ENCODE measurements around the gene ATP11A.

ATP11A gene

DNA sequence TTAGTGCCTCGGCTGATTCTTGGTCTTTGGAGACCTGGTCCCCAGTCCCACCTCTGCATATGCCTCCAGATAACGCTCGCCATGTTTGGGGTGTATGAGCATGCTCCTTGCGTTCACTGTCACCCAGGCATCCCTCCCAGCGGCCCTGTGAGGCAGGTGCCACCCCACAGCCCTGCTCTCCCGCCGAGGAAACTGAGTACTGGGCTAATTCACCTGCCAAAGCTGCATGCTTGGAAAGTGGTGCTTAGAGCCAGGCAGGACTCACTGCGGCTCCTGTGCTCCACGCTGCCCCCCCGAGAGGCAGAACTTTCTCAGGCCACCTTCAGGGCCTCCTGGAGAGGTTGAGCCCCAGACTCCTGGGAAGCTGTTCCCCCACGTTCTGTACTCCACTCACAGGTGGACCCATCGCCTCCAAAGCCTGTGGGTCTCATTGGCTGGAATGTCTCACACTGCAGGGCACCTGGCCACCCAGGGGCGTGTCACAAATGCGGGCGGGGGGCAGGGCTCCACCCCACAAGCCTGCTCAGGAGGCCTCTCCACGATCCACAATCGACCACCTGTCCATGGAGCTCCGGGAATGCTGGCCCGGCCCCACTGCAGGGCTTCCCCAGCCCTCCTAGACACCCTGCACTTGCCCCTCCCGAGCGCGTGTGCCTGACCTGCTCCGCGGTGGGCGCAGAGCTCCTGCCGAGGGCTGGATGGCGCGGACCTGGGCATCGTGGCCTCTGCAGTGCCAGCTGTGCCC is 64.6 kb downstream of the ATP11A start:
- Histone ChIP-seq H4K5ac (ENCODE audit: low read length) (no peak overlapping the region), H2AK5ac (ENCODE audit: low read length) (no peak overlapping the region), H3K18ac (ENCODE audit: low read length) (no peak overlapping the region), H2BK120ac (ENCODE audit: low read depth, low read length) (no peak overlapping the region), H3K4me1 (ENCODE audit: control insufficient read depth, low read depth, low read length) (no peaks in the 10 kb centered on the region), H3K9ac (ENCODE audit: low read length) (no peak overlapping the region), H3K27ac (ENCODE audit: low read depth, low read length) (no peak overlapping the region), H3K4me2 (ENCODE audit: low read length) (no peak overlapping the region), H3K4ac (ENCODE audit: low read depth, low read length) (no peak overlapping the region), H3K56ac (ENCODE audit: low read length) (no peak overlapping the region), H2BK15ac (replicated peaks; ENCODE audit: low read depth) (no peak overlapping the region), H3K36me3 (ENCODE audit: control insufficient read depth, insufficient read depth, low read length) (no peaks in the 10 kb centered on the region), H4K8ac (ENCODE audit: low read depth, low read length) (no peak overlapping the region), H3K79me1 (ENCODE audit: low read length) (peaks cover 7% of the 10 kb centered on the region), H3K4me3 (ENCODE audit: low read length) (no peak overlapping the region), H3K79me2 (ENCODE audit: control insufficient read depth, insufficient read depth, low read length) (no peaks in the 10 kb centered on the region), H3K23ac (ENCODE audit: low read length) (no peak overlapping the region), H2BK5ac (ENCODE audit: low read length) (no peak overlapping the region), H3K27me3 (ENCODE audit: insufficient read depth, low read length, poor library complexity) (no peaks in the 10 kb centered on the region)
- WGBS (ENCODE audit: extremely low coverage, insufficient coverage, low lambda C conversion rate), result no CpG with 5 or more reads among the region's 29 CpGs
- no peak for DNase-seq

GRCh38 chr13:112755331-112755730 is 65.5 kb downstream of the ATP11A start:
- no peak overlapping the region for H3K4me2 ChIP-seq (ENCODE audit: low read length)
- no peak overlapping the region for H4K5ac ChIP-seq (ENCODE audit: low read length)
- no peaks in the 10 kb centered on the region for H3K27me3 ChIP-seq (ENCODE audit: insufficient read depth, low read length, poor library complexity)
- H3K36me3 ChIP-seq (ENCODE audit: control insufficient read depth, insufficient read depth, low read length), result no peaks in the 10 kb centered on the region
- H3K4me1 ChIP-seq (ENCODE audit: control insufficient read depth, low read depth, low read length), result no peaks in the 10 kb centered on the region
- H3K4me3 ChIP-seq (ENCODE audit: low read length), result no peak overlapping the region
- H3K56ac ChIP-seq (ENCODE audit: low read length), result no peak overlapping the region
- H3K9ac ChIP-seq (ENCODE audit: low read length), result no peak overlapping the region
- H4K8ac ChIP-seq (ENCODE audit: low read depth, low read length), result no peak overlapping the region
- no peak overlapping the region for H2BK15ac ChIP-seq (replicated peaks; ENCODE audit: low read depth)
- no peak overlapping the region for H2AK5ac ChIP-seq (ENCODE audit: low read length)
- no peak overlapping the region for H3K23ac ChIP-seq (ENCODE audit: low read length)
- no CpG with 5 or more reads among the region's 15 CpGs for WGBS (ENCODE audit: extremely low coverage, insufficient coverage, low lambda C conversion rate)
- no peak for DNase-seq
- H3K79me2 ChIP-seq (ENCODE audit: control insufficient read depth, insufficient read depth, low read length), result no peaks in the 10 kb centered on the region
- H3K27ac ChIP-seq (ENCODE audit: low read depth, low read length), result no peak overlapping the region
- peaks cover 9% of the 10 kb centered on the region for H3K79me1 ChIP-seq (ENCODE audit: low read length)
- no peak overlapping the region for H3K4ac ChIP-seq (ENCODE audit: low read depth, low read length)
- no peak overlapping the region for H2BK5ac ChIP-seq (ENCODE audit: low read length)
- no peak overlapping the region for H2BK120ac ChIP-seq (ENCODE audit: low read depth, low read length)
- no peak overlapping the region for H3K18ac ChIP-seq (ENCODE audit: low read length)

GRCh38 chr13:112756081-112756480 is 66.2 kb downstream of the ATP11A start:
- no peak overlapping the region for H3K56ac ChIP-seq (ENCODE audit: low read length)
- no peak overlapping the region for H4K5ac ChIP-seq (ENCODE audit: low read length)
- no peaks in the 10 kb centered on the region for H3K36me3 ChIP-seq (ENCODE audit: control insufficient read depth, insufficient read depth, low read length)
- no peaks in the 10 kb centered on the region for H3K27me3 ChIP-seq (ENCODE audit: insufficient read depth, low read length, poor library complexity)
- no peak overlapping the region for H3K4ac ChIP-seq (ENCODE audit: low read depth, low read length)
- no peaks in the 10 kb centered on the region for H3K79me2 ChIP-seq (ENCODE audit: control insufficient read depth, insufficient read depth, low read length)
- no peak for DNase-seq
- peaks cover 9% of the 10 kb centered on the region for H3K79me1 ChIP-seq (ENCODE audit: low read length)
- no peak overlapping the region for H3K4me2 ChIP-seq (ENCODE audit: low read length)
- no peak overlapping the region for H3K9ac ChIP-seq (ENCODE audit: low read length)
- no peaks in the 10 kb centered on the region for H3K4me1 ChIP-seq (ENCODE audit: control insufficient read depth, low read depth, low read length)
- no peak overlapping the region for H3K4me3 ChIP-seq (ENCODE audit: low read length)
- no peak overlapping the region for H4K8ac ChIP-seq (ENCODE audit: low read depth, low read length)
- peak overlapping the region; percentile 15 for H3K23ac ChIP-seq (ENCODE audit: low read length)
- WGBS (ENCODE audit: extremely low coverage, insufficient coverage, low lambda C conversion rate), result no CpG with 5 or more reads among the region's 7 CpGs
- H2BK5ac ChIP-seq (ENCODE audit: low read length), result no peak overlapping the region
- H2AK5ac ChIP-seq (ENCODE audit: low read length), result no peak overlapping the region
- H3K18ac ChIP-seq (ENCODE audit: low read length), result no peak overlapping the region
- H2BK120ac ChIP-seq (ENCODE audit: low read depth, low read length), result no peak overlapping the region
- H3K27ac ChIP-seq (ENCODE audit: low read depth, low read length), result no peak overlapping the region
- no peak overlapping the region for H2BK15ac ChIP-seq (replicated peaks; ENCODE audit: low read depth)

GRCh38 chr13:112756511-112756966 is 66.7 kb downstream of the ATP11A start:
- WGBS (ENCODE audit: extremely low coverage, insufficient coverage, low lambda C conversion rate), result no CpG with 5 or more reads among the region's 20 CpGs
- Histone ChIP-seq H3K56ac (ENCODE audit: low read length) (no peak overlapping the region), H4K5ac (ENCODE audit: low read length) (no peak overlapping the region), H4K8ac (ENCODE audit: low read depth, low read length) (no peak overlapping the region), H2AK5ac (ENCODE audit: low read length) (no peak overlapping the region), H2BK120ac (ENCODE audit: low read depth, low read length) (no peak overlapping the region), H3K4me3 (ENCODE audit: low read length) (no peak overlapping the region), H3K9ac (ENCODE audit: low read length) (no peak overlapping the region), H3K27ac (ENCODE audit: low read depth, low read length) (no peak overlapping the region), H3K18ac (ENCODE audit: low read length) (no peak overlapping the region), H3K4ac (ENCODE audit: low read depth, low read length) (no peak overlapping the region), H3K36me3 (ENCODE audit: control insufficient read depth, insufficient read depth, low read length) (no peaks in the 10 kb centered on the region), H3K23ac (ENCODE audit: low read length) (peak overlapping the region; percentile 15), H3K27me3 (ENCODE audit: insufficient read depth, low read length, poor library complexity) (no peaks in the 10 kb centered on the region), H3K79me1 (ENCODE audit: low read length) (peaks cover 9% of the 10 kb centered on the region), H2BK5ac (ENCODE audit: low read length) (no peak overlapping the region), H2BK15ac (replicated peaks; ENCODE audit: low read depth) (no peak overlapping the region), H3K79me2 (ENCODE audit: control insufficient read depth, insufficient read depth, low read length) (no peaks in the 10 kb centered on the region), H3K4me2 (ENCODE audit: low read length) (no peak overlapping the region), H3K4me1 (ENCODE audit: control insufficient read depth, low read depth, low read length) (no peaks in the 10 kb centered on the region)
- DNase-seq, result no peak

DNA sequence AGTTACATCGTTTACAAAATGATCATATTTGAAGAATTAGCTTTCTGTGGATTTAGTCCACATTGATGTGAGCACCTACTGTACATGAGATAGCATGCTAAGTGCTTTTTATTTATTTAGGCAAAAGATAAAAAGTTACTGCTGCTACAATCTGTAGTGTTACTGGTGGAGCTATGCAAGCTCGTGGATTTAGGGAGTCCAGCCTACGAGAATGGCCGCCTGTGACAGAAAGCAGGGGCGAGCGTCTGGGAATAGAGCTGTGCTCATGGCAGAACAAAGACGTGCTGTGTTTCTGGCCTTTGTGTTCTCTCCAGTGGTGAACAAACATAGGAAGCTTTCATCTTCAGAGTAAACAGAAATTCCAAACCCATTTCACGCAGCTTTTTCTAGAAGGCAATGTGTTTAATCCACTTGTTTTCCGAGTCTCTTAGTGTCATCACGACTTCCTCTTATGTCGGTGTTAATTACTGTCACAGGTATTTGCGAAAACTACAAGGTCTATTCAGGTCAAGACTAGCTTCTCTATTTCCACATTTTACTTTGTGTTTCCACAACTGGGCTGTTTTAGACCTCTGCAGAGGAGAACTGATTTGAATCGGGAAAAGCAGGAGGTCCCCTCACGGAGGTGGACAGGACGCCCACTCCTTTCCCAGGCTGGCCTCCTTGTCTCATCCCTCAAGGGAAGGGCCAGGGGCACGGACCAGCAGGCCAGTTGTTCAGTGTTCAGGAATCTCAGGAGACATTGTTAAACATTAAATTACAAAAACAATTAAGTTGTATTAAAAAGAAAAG is 67.3 kb downstream of the ATP11A start:
- H3K56ac ChIP-seq (ENCODE audit: low read length), result no peak overlapping the region
- no peak overlapping the region for H4K5ac ChIP-seq (ENCODE audit: low read length)
- no peaks in the 10 kb centered on the region for H3K4me1 ChIP-seq (ENCODE audit: control insufficient read depth, low read depth, low read length)
- H3K18ac ChIP-seq (ENCODE audit: low read length), result no peak overlapping the region
- DNase-seq, result no peak
- H2BK15ac ChIP-seq (replicated peaks; ENCODE audit: low read depth), result no peak overlapping the region
- no peak overlapping the region for H2BK5ac ChIP-seq (ENCODE audit: low read length)
- no peak overlapping the region for H3K4me3 ChIP-seq (ENCODE audit: low read length)
- H3K36me3 ChIP-seq (ENCODE audit: control insufficient read depth, insufficient read depth, low read length), result no peaks in the 10 kb centered on the region
- H3K4me2 ChIP-seq (ENCODE audit: low read length), result no peak overlapping the region
- H3K79me1 ChIP-seq (ENCODE audit: low read length), result peaks cover 9% of the 10 kb centered on the region
- no peak overlapping the region for H2AK5ac ChIP-seq (ENCODE audit: low read length)
- no peak overlapping the region for H3K4ac ChIP-seq (ENCODE audit: low read depth, low read length)
- no peak overlapping the region for H3K23ac ChIP-seq (ENCODE audit: low read length)
- no peak overlapping the region for H3K27ac ChIP-seq (ENCODE audit: low read depth, low read length)
- H3K27me3 ChIP-seq (ENCODE audit: insufficient read depth, low read length, poor library complexity), result no peaks in the 10 kb centered on the region
- H2BK120ac ChIP-seq (ENCODE audit: low read depth, low read length), result no peak overlapping the region
- no peak overlapping the region for H4K8ac ChIP-seq (ENCODE audit: low read depth, low read length)
- WGBS (ENCODE audit: extremely low coverage, insufficient coverage, low lambda C conversion rate), result no CpG with 5 or more reads among the region's 16 CpGs
- no peaks in the 10 kb centered on the region for H3K79me2 ChIP-seq (ENCODE audit: control insufficient read depth, insufficient read depth, low read length)
- H3K9ac ChIP-seq (ENCODE audit: low read length), result no peak overlapping the region
